Suprapubic skin (tissue), 4 donors: ENCODE results near the gene INAFM2. TPM values are rescaled to one million over a fixed set of nuclear protein-coding genes. Genes with fewer than 3 reads are reported as not detected.

Experiments used
- DNase-seq, 2 donors: peaks; one replicate each; pipeline ENCODE4 v3.0.0-alpha.2; 2019; ENCODE audit warnings: low spot score in 2 of 2
- H3K27ac ChIP-seq: fragments of 200-600 bp; sonication (generic); one replicate; pipeline ENCODE4 v1.5.1; 2019
- H3K27me3 ChIP-seq: fragments of 200-600 bp; sonication (generic); one replicate; pipeline ENCODE4 v1.5.1; 2019
- H3K36me3 ChIP-seq: fragments of 200-600 bp; sonication (generic); one replicate; pipeline ENCODE4 v1.5.1; 2019
- H3K4me1 ChIP-seq: fragments of 200-600 bp; sonication (generic); one replicate; pipeline ENCODE4 v1.5.1; 2019
- H3K4me3 ChIP-seq: fragments of 200-600 bp; sonication (generic); one replicate; pipeline ENCODE4 v1.5.1; 2019; ENCODE audit warnings: mild to moderate bottlenecking
- H3K9me3 ChIP-seq: fragments of 200-600 bp; sonication (generic); one replicate; pipeline ENCODE4 v1.5.1; 2019
- CTCF ChIP-seq, 2 donors: fragments of 200-600 bp in 1 of 2; fragments of 450-650 bp in 1 of 2; sonication (generic) in 1 of 2; IDR thresholded peaks; one replicate each; pipeline ENCODE4 v1.5.1; 2016 to 2019; ENCODE audit warnings: antibody characterized with exemption in 2 of 2, mild to moderate bottlenecking in 1 of 2, moderate library complexity in 1 of 2
- EP300 ChIP-seq: sonication (generic); formaldehyde crosslinking; IDR thresholded peaks from one replicate; pipeline ENCODE4 v1.6.1; 2017; ENCODE audit warnings: antibody characterized with exemption
- POLR2A ChIP-seq, 2 donors: fragments of 450-650 bp; IDR thresholded peaks; one replicate each; pipeline ENCODE4 v1.6.1; 2017; ENCODE audit warnings: antibody characterized with exemption in 2 of 2, mild to moderate bottlenecking in 2 of 2, moderate library complexity in 2 of 2
- POLR2AphosphoS5 ChIP-seq, 3 donors: sonication (generic); formaldehyde crosslinking; IDR thresholded peaks; one replicate each; pipeline ENCODE4 v1.6.1; 2017; ENCODE audit warnings: antibody characterized with exemption in 3 of 3
- WGBS: methylation state at CpG from one replicate; pipeline ENCODE4 v1.1.5; 2018; 5-methylcytosine and 5-hydroxymethylcytosine counted together
- total RNA-seq, 4 donors: library from RNA; depleted of rRNA; stranded (reverse); fragments of >200 nt; gene quantifications; one replicate each; pipeline ENCODE4 v1.1.0, GENCODE V29; 2016

INAFM2 gene
- total RNA-seq, 4 donors from 2014 or later = 3.3 to 9.1 (median 6.1) TPM

- no peak overlapping the region for H3K4me3 ChIP-seq
- 66% methylated on average over 5 of the region's 5 CpGs for WGBS
- no peak for DNase-seq
- H3K4me1 ChIP-seq = peaks cover under 1% of the 10 kb centered on the region
- H3K9me3 ChIP-seq = no peaks in the 10 kb centered on the region
- no peaks in the 10 kb centered on the region for H3K36me3 ChIP-seq
- no peak overlapping the region for H3K27ac ChIP-seq
- TF ChIP-seq CTCF (IDR thresholded peaks at IDR 0.05) (no peak), POLR2AphosphoS5 (IDR thresholded peaks at IDR 0.05) (no peak), EP300 (no peak), POLR2A (IDR thresholded peaks at IDR 0.05) (no peak)
- H3K27me3 ChIP-seq = peaks cover 12% of the 10 kb centered on the region
Measured at GRCh38 chr15:40296561-40297230, 26.8 kb upstream of the INAFM2 start.

- DNase-seq = no peak
- Histone ChIP-seq H3K36me3 (no peaks in the 10 kb centered on the region), H3K4me1 (no peaks in the 10 kb centered on the region), H3K27me3 (peaks cover 9% of the 10 kb centered on the region), H3K4me3 (no peak overlapping the region), H3K9me3 (no peaks in the 10 kb centered on the region), H3K27ac (no peak overlapping the region)
- WGBS = 92% methylated on average over 5 of the region's 10 CpGs
- no peak for TF ChIP-seq CTCF (IDR thresholded peaks at IDR 0.05)
- no peak for TF ChIP-seq POLR2AphosphoS5 (IDR thresholded peaks at IDR 0.05)
- no peak for TF ChIP-seq EP300
- no peak for TF ChIP-seq POLR2A (IDR thresholded peaks at IDR 0.05)
Measured at GRCh38 chr15:40297356-40297755, 26.1 kb upstream of the INAFM2 start.

- Histone ChIP-seq H3K9me3 (no peaks in the 10 kb centered on the region), H3K36me3 (no peaks in the 10 kb centered on the region), H3K27me3 (peaks cover 13% of the 10 kb centered on the region), H3K4me1 (no peaks in the 10 kb centered on the region), H3K27ac (no peak overlapping the region), H3K4me3 (no peak overlapping the region)
- no peak for DNase-seq
- WGBS = 91% methylated on average over 12 of the region's 17 CpGs
- TF ChIP-seq POLR2A (IDR thresholded peaks at IDR 0.05) (no peak), EP300 (no peak), CTCF (IDR thresholded peaks at IDR 0.05) (no peak), POLR2AphosphoS5 (IDR thresholded peaks at IDR 0.05) (no peak)
Measured at GRCh38 chr15:40298216-40298935, 25.1 kb upstream of the INAFM2 start.

- Histone ChIP-seq H3K4me3 (no peak overlapping the region), H3K27me3 (peaks cover 4% of the 10 kb centered on the region), H3K36me3 (no peaks in the 10 kb centered on the region), H3K4me1 (no peaks in the 10 kb centered on the region), H3K9me3 (no peaks in the 10 kb centered on the region), H3K27ac (no peak overlapping the region)
- TF ChIP-seq POLR2A (IDR thresholded peaks at IDR 0.05) = no peak
- TF ChIP-seq CTCF (IDR thresholded peaks at IDR 0.05) = no peak
- no peak for TF ChIP-seq EP300
- TF ChIP-seq POLR2AphosphoS5 (IDR thresholded peaks at IDR 0.05) = no peak
- WGBS = 94% methylated on average over 2 of the region's 2 CpGs
- DNase-seq = no peak
Measured at GRCh38 chr15:40300367-40300766, 23.1 kb upstream of the INAFM2 start.

- H3K36me3 ChIP-seq = no peaks in the 10 kb centered on the region
- H3K9me3 ChIP-seq = no peaks in the 10 kb centered on the region
- no peak overlapping the region for H3K27ac ChIP-seq
- no peak for TF ChIP-seq POLR2A (IDR thresholded peaks at IDR 0.05)
- no peak for TF ChIP-seq CTCF (IDR thresholded peaks at IDR 0.05)
- no peak for TF ChIP-seq POLR2AphosphoS5 (IDR thresholded peaks at IDR 0.05)
- TF ChIP-seq EP300 = no peak
- WGBS = 94% methylated on average over 2 of the region's 2 CpGs
- no peak for DNase-seq
- H3K4me1 ChIP-seq = no peaks in the 10 kb centered on the region
- H3K4me3 ChIP-seq = no peak overlapping the region
- peaks cover 4% of the 10 kb centered on the region for H3K27me3 ChIP-seq
Measured at GRCh38 chr15:40300771-40301170, 22.7 kb upstream of the INAFM2 start.
